AG10803 (cell line): ENCODE results near the gene RPL21.
A peak's percentile ranks its signal among the peaks of the same experiment; 100 is the strongest.
"Not testable (repeated sequence)": the region's sequence is repeated elsewhere in the genome, so short reads cannot be mapped to it uniquely, and the experiment has no call there.

Source experiments
- DNase-seq: peaks from one replicate; pipeline ENCODE4 v3.0.0; 2010; ENCODE audit warnings: low read depth
- H3K4me3 ChIP-seq: 2 replicates; pipeline ENCODE4 v1.5.1; 2011; ENCODE audit warnings: mild to moderate bottlenecking, low read length, control low read depth
- TF ChIP-seq, protein P1 (sequence below): conservative IDR thresholded peaks from 2 replicates; pipeline ENCODE4 v1.5.1; 2011; ENCODE audit warnings: mild to moderate bottlenecking, low read length, control low read depth, inconsistent platforms

RPL21 gene

DNA sequence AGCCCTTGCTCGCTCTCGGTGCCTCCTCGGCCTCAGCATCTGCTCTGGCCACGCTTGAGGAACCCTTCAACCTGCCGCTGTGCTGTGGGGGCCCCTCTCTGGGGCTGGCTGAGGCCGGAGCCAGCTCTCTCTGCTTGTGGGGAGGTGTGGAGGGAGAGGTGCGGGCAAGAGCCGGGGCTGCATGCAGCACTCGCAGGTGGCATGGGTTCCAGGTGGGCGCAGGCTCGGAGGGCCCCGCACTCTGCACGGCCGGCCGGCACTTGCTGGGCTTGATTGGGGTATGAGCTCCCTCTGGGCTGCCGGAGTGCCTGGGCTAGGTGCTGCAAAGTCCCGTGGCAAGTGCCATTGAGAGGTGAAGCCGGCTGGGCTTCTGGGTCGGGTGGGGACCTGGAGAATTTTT lies 31.7 kb upstream of the RPL21 start:
- DNase-seq = no peak
- TF ChIP-seq, protein P1, sequence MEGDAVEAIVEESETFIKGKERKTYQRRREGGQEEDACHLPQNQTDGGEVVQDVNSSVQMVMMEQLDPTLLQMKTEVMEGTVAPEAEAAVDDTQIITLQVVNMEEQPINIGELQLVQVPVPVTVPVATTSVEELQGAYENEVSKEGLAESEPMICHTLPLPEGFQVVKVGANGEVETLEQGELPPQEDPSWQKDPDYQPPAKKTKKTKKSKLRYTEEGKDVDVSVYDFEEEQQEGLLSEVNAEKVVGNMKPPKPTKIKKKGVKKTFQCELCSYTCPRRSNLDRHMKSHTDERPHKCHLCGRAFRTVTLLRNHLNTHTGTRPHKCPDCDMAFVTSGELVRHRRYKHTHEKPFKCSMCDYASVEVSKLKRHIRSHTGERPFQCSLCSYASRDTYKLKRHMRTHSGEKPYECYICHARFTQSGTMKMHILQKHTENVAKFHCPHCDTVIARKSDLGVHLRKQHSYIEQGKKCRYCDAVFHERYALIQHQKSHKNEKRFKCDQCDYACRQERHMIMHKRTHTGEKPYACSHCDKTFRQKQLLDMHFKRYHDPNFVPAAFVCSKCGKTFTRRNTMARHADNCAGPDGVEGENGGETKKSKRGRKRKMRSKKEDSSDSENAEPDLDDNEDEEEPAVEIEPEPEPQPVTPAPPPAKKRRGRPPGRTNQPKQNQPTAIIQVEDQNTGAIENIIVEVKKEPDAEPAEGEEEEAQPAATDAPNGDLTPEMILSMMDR = no peak
- no peak overlapping the region for H3K4me3 ChIP-seq

DNA sequence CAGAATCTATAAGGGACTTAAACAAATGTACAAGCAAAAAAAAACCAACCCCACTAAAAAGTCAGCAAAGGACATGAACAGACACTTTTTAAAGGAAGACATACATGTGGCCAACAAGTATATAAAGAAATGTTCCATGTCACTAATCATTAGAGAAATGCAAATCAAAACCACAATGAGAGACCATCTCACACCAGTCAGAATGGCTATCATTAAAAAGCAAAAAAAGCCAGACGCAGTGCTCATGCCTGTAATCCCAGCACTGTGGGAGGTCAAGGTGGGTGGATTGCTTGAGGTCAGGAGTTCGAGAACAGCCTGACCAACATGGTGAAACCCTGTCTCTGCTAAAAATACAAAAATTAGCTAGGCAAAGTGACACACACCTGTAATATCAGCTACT lies 29.3 kb upstream of the RPL21 start:
- DNase-seq, H3K4me3 ChIP-seq: not testable (repeated sequence)

DNA sequence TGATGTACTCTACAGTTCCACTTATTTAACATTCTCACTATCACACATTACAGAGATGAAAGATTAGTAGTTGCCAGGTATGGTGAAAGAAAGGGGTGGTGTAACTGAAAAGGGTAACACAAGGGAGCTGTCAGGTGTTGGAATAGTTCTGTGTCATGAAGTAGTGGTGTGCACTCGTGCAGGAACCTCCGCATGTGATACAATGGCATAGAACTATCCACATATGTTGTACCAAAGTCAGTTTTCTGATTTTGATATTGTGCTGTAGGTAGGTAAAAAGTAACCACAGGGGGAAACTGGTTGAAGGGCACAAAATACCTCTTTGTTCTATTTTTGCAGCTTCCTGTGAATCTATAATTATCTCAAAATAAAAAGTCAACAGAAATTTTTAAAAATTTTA lies 24.4 kb upstream of the RPL21 start:
- TF ChIP-seq, protein P1 = no peak
- DNase-seq = no peak
- H3K4me3 ChIP-seq = no peak overlapping the region

DNA sequence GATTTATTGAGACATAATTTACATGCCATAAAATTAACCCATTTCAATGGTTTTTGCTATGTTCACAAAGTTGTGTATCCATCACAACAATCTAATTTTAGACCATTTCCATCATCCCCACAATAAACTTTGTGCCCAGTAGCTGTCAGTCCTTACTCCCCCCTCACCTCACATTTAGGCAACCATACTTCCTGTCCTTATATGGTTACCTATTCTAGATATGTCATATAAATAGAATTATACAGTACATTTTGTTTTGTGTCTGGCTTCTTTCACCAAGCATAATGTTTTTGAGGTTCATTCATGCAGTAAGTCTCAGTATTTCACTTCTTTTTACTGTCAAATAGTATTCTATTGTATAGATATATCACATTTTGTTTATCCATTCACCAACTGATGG lies 23.2 kb upstream of the RPL21 start:
- TF ChIP-seq, protein P1 = no peak
- no peak for DNase-seq
- H3K4me3 ChIP-seq = no peak overlapping the region

DNA sequence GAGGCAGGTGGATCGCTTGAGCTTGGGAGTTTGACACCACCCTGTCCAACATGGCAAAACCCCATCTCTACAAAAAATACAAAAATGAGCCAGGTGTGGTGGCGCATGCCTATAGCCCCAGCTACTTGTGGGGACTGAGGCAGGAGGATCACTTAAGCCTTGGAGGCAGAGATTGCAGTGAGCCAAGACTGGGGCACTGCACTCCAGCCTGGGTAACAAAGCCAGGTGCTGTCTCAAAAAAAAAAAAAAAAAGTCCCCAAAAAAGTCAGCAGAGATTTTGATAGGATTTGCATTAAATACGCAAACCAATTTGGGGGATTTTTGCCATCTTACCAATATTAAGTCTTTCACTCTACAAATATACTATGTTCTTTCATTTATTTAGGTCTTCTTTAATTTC lies 21.7 kb upstream of the RPL21 start:
- H3K4me3 ChIP-seq = no peak overlapping the region
- TF ChIP-seq, protein P1 = no peak
- no peak for DNase-seq

DNA sequence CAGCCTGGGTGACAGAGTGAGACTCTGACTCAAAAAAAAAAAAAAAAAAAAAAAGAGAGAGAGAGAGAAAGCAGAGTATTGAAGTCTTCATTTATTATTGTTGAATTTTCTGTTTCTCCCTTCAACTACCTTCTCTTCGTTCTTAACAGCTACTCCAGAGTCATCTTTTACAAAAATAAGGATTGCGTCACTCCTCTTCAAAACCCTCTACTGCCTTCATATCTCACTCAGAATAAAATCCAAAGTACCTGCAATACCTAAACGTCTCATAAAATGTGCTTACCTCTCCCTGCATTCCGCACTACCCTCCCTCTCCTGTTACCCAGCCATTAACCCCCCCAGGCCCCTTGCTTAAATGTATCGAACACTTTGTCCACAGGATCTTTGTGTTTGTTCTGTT lies 17.4 kb upstream of the RPL21 start:
- TF ChIP-seq, protein P1 = no peak
- DNase-seq = no peak

DNA sequence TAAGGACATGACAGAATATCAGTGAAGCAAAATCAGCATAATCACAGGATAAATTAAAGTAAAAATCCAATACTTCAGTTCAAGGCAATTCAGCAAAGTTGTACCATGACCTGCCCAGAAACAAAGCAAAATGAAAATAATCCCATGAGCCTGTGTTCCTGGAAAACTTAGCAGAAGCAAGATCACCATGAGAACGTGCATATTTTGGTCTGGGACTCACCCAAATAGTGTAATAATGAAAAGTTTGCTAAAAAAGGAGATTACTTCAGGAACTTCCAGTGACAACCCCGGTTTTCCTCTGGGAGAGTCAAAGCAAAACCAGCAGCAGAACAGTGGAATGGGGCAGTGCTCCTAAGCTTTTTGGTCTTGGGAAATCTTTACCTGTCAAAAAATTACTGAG lies 14.9 kb upstream of the RPL21 start:
- TF ChIP-seq, protein P1 = no peak
- no peak overlapping the region for H3K4me3 ChIP-seq
- DNase-seq = peak; percentile 25

More for the DNA sequence above, 17.4 kb upstream of the RPL21 start:
- H3K4me3 ChIP-seq = no peak overlapping the region

DNA sequence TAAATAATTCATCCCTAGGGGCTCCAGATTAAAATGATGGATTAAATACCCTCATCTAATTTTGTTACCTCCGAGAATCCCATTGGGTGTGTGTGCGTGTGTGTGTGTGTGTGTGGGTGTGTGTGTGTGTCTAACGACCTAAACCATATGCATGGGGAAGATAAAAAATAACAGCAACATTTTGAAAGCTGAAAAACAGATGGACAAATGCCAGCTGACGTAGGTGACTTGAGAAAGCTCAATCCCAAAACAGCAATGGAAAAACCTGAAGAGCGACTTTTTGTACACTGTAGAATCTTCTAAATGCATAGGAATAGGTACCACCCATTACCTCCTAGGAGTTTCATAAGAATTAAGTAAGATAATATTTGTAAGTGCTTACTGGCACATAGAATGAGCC lies 8.7 kb upstream of the RPL21 start:
- H3K4me3 ChIP-seq = no peak overlapping the region
- DNase-seq = no peak
- TF ChIP-seq, protein P1 = no peak
